Choroid plexus epithelial cell (primary cell): ENCODE data around the gene RBMS2.

ENCODE experiments used
- DNase-seq: peaks from one replicate; pipeline ENCODE4 v3.0.0-alpha.2; 2010; ENCODE audit warnings: low read depth
- H3K4me3 ChIP-seq: 2 replicates; pipeline ENCODE4 v1.5.1; 2011; ENCODE audit warnings: low read depth, mild to moderate bottlenecking, control low read depth, low read length, moderate library complexity
- CTCF ChIP-seq: conservative IDR thresholded peaks from 2 replicates; pipeline ENCODE4 v1.5.1; 2011; ENCODE audit warnings: low read depth, mild to moderate bottlenecking, control low read depth, inconsistent platforms, low read length, moderate library complexity

The RBMS2 gene

GRCh38 chr12:56585098-56585497 is 63.5 kb downstream of the RBMS2 start:
- DNase-seq: no peak
- TF ChIP-seq CTCF: no peak
- H3K4me3 ChIP-seq: no peak overlapping the region

- no peak for TF ChIP-seq CTCF
- no peak overlapping the region for H3K4me3 ChIP-seq
- DNase-seq: no peak
Observed at GRCh38 chr12:56589783-56590182, 68.2 kb downstream of the RBMS2 start.

DNA sequence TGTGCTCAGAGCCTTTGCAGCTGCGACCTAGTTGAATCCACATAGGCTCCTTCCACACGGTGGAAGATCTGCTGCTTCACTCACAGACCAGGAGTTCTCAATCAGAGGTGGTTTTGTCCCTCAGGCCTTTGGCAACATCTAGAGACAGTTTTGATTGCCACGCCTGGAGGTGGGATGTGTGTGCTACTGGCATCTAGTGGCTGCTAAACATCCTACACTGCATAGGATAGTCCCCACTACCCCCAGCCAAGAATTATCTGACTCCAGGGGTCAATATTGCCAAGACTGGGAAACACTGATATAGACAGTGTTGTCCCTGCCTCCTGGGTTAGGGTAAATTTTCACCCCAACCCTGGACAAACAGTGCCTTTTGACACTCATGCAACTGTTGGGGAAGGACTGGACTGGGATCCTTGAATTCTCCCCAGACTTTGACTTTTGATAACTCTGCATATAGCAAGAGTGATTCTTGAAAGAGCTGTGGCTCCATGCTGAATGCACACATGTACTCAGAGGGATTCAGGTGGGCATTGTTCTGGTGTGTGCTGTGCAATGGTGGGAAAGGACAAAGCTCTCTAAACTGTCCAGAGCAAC is 68.7 kb downstream of the RBMS2 start:
- H3K4me3 ChIP-seq: no peak overlapping the region
- peak; percentile 78 for TF ChIP-seq CTCF
- DNase-seq: peak; percentile 64

GRCh38 chr12:56591126-56591525 is 69.5 kb downstream of the RBMS2 start:
- no peak overlapping the region for H3K4me3 ChIP-seq
- no peak for TF ChIP-seq CTCF
- DNase-seq: no peak

- DNase-seq: no peak
- no peak overlapping the region for H3K4me3 ChIP-seq
- TF ChIP-seq CTCF: no peak
Observed at GRCh38 chr12:56591961-56592360, 70.3 kb downstream of the RBMS2 start.

DNA sequence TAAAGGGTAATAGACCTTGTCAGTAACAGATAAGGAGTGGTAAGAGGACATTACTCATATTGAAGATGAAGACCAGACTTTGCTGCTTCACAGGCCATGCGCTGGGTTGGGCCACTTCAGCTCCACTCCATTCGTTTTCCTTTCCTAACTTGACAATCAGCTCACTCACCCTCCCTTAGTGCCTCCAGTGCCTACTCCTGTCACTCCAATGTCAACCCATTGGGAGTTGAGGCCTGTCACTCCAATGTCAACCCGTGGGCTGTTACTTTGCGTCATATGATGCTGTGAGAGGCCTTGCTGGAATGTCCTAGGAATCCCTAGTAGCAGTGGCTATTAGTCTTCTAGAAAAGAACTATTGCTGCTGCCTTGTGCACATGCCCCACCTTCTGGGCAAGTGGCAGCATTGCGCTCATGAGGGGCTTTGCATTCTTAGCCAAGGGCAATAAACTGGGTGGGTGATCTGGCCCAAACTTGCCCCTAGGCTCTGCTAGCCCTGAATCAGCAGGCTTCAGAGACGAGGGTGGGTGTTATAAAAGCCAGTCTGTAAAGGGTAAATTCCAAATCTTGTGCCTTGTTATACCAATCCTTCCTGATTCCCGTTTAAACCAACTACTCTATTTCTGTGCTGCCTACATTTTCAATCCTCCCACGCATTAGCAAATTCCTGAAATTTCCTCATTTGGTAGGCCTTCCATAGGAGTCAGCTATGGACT is 72.4 kb downstream of the RBMS2 start:
- peak; percentile 94 for TF ChIP-seq CTCF

DNA sequence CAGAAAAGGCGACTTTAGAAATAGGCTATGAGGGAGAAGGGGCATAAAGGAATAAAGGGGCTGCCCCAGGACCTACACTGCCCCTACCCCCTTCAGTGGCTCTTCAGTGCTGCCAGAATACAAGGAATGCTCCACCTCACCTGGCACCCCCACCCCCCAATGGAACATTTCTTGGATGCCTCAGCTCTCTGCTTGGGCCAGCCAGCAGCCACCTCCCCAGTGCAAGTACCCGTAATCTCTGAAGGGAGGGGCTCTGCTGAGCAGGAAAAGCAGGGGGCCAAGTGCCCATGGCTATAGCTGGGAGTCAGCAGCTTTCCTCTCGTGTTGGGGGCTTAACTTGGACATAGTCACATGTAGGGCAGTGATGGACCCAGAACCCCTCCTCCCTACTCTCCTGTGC is 75.2 kb downstream of the RBMS2 start:
- H3K4me3 ChIP-seq: no peak overlapping the region
- DNase-seq: no peak
- no peak for TF ChIP-seq CTCF

More for the DNA sequence above, 72.4 kb downstream of the RBMS2 start:
- H3K4me3 ChIP-seq: no peak overlapping the region
- peak; percentile 88 for DNase-seq
